Tibial artery (tissue), 4 donors: ENCODE results near the gene C22orf42.

Source experiments
- DNase-seq, 2 donors: peaks; one replicate each; pipeline ENCODE4 v3.0.0-alpha.2; 2019
- H3K27ac ChIP-seq, 2 donors: fragments of 200-600 bp; sonication (generic) in 1 of 2; 1 replicate in 1 of 2; 2 replicates in 1 of 2; pipeline ENCODE4 v1.5.1; 2018 to 2019; ENCODE audit warnings: mild to moderate bottlenecking in 1 of 2
- H3K27me3 ChIP-seq, 2 donors: fragments of 200-600 bp; sonication (generic) in 1 of 2; one replicate each; pipeline versions ENCODE4 v1.5.1 to v1.6.0; 2016 to 2019
- H3K36me3 ChIP-seq, 3 donors: fragments of 200-600 bp; sonication (generic) in 2 of 3; one replicate each; pipeline ENCODE4 v1.5.1; 2016 to 2019; ENCODE audit warnings: mild to moderate bottlenecking in 2 of 3
- H3K4me1 ChIP-seq, 4 donors: fragments of 200-600 bp; sonication (generic) in 2 of 4; 1 replicate in 3 of 4; 2 replicates in 1 of 4; pipeline ENCODE4 v1.5.1; 2016 to 2019
- H3K4me3 ChIP-seq, 2 donors: fragments of 200-600 bp; sonication (generic) in 1 of 2; 1 replicate in 1 of 2; 2 replicates in 1 of 2; pipeline ENCODE4 v1.5.1; 2018 to 2019; ENCODE audit warnings: mild to moderate bottlenecking in 2 of 2
- H3K9me3 ChIP-seq, 3 donors: fragments of 200-600 bp; sonication (generic) in 1 of 3; one replicate each; pipeline ENCODE4 v1.5.1; 2016 to 2019
- intact Hi-C: fragments of 100-400 bp; cut with DNase I; formaldehyde crosslinking; loops from one replicate; pipeline ENCODE4 v1.15.0; 2023; ENCODE audit warnings: low total_unique reads
- TF ChIP-seq, protein P1 (sequence below), 2 experiments: fragments of 200-600 bp in 1 of 2; fragments of 450-650 bp in 1 of 2; IDR thresholded peaks; one replicate each; pipeline ENCODE4 v1.5.1; 2017 to 2019; ENCODE audit warnings: antibody characterized with exemption in 2 of 2, mild to moderate bottlenecking in 1 of 2, moderate library complexity in 1 of 2

C22orf42 gene

DNA sequence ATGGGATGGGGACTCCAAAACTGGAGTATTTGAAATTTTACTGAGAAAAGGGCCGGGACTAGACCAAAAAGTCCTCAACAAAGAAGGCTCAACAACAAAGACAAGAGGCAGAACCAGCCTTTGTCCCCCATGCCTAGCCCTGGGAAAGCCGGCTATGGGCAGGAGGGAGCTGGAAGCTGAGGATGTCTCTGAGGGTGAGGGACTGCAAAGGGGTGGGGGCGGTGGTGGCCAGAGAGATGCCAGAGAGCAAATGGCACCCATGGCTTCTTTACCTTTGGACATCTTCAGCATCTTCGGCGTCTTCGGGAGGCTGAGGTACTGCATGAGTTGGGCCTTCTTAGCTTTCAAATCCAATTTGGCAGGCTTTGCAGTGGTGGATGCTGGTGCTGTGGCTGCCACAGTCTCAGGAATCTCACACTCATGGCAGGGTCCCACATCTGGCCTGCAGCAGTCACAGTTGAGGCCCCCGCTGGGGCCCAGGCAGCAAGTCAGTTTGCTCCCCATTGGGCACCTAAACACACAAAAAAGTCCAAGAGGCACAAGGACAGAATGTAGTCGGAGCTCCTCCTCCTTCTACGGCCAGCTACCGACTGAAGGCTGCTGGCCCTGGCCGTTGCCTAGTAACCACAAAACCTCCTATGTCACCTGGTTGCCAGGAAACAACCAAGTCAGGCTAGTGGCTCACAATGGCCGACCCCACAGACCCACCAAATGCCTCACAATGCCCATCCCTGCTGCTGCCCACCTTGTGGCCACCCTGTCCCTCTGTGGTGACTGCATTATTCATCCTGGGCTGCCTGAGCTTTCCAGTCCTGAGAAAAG lies at the start of gene C22orf42:
Gene C22orf42 (minus strand): TSS at position 592 of the 822 bp plus-strand sequence. CDS start 88 bp downstream, at position 504.
- no peak for DNase-seq
- Histone ChIP-seq H3K9me3 (no peaks in the 10 kb centered on the region), H3K4me3 (no peak within 1 kb of the TSS), H3K27ac (no peak within 1 kb of the TSS), H3K36me3 (no peaks in the 10 kb centered on the region), H3K27me3 (peaks cover 0 to 14% of the 10 kb centered on the region in 2 donors), H3K4me1 (no peaks in the 10 kb centered on the region)
- intact Hi-C loops = no loop called here
- TF ChIP-seq, protein P1, sequence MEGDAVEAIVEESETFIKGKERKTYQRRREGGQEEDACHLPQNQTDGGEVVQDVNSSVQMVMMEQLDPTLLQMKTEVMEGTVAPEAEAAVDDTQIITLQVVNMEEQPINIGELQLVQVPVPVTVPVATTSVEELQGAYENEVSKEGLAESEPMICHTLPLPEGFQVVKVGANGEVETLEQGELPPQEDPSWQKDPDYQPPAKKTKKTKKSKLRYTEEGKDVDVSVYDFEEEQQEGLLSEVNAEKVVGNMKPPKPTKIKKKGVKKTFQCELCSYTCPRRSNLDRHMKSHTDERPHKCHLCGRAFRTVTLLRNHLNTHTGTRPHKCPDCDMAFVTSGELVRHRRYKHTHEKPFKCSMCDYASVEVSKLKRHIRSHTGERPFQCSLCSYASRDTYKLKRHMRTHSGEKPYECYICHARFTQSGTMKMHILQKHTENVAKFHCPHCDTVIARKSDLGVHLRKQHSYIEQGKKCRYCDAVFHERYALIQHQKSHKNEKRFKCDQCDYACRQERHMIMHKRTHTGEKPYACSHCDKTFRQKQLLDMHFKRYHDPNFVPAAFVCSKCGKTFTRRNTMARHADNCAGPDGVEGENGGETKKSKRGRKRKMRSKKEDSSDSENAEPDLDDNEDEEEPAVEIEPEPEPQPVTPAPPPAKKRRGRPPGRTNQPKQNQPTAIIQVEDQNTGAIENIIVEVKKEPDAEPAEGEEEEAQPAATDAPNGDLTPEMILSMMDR (IDR thresholded peaks at IDR 0.05) = no peak

- TF ChIP-seq, protein P1 (IDR thresholded peaks at IDR 0.05) = no peak
Observed at GRCh38 chr22:32208681-32209080, 49.6 kb upstream of the C22orf42 start.

GRCh38 chr22:32207971-32208480 lies 48.9 kb upstream of the C22orf42 start:
- Histone ChIP-seq H3K4me3 (no peak overlapping the region), H3K27ac (no peak overlapping the region), H3K9me3 (no peaks in the 10 kb centered on the region), H3K27me3 (peaks cover 0 to 39% of the 10 kb centered on the region in 2 donors), H3K4me1 (peaks cover 0 to 16% (median 0%) of the 10 kb centered on the region in 4 donors), H3K36me3 (no peaks in the 10 kb centered on the region)
- intact Hi-C loops = no loop called here
- DNase-seq = no peak
- TF ChIP-seq, protein P1 (IDR thresholded peaks at IDR 0.05) = no peak

More at GRCh38 chr22:32208681-32209080, 49.6 kb upstream of the C22orf42 start:
- H3K4me3 ChIP-seq = no peak overlapping the region
- peaks cover 0 to 32% of the 10 kb centered on the region in 2 donors for H3K27me3 ChIP-seq
- no peak for DNase-seq
- no peaks in the 10 kb centered on the region for H3K36me3 ChIP-seq
- H3K4me1 ChIP-seq = peaks cover 0 to 9% (median 0%) of the 10 kb centered on the region in 4 donors
- no peaks in the 10 kb centered on the region for H3K9me3 ChIP-seq
- H3K27ac ChIP-seq = no peak overlapping the region
- intact Hi-C loops = no loop called here

GRCh38 chr22:32206774-32207758 lies 48.0 kb upstream of the C22orf42 start:
- peaks cover 0 to 23% (median 2%) of the 10 kb centered on the region in 4 donors for H3K4me1 ChIP-seq
- TF ChIP-seq, protein P1 (IDR thresholded peaks at IDR 0.05) = peak in 1 of 2 experiments; percentile 21
- no peak overlapping the region for H3K27ac ChIP-seq
- H3K9me3 ChIP-seq = no peaks in the 10 kb centered on the region
- peaks cover 0 to 43% of the 10 kb centered on the region in 2 donors for H3K27me3 ChIP-seq
- DNase-seq = no peak
- intact Hi-C loops = no loop called here
- no peak overlapping the region for H3K4me3 ChIP-seq
- no peaks in the 10 kb centered on the region for H3K36me3 ChIP-seq
